Heart right ventricle (tissue), 16 donors: ENCODE data around the gene NDP. TPM values are rescaled to one million over a fixed set of nuclear protein-coding genes. Genes with fewer than 3 reads are reported as not detected.

ENCODE experiments used
- ATAC-seq, 8 donors: fragments of 200-7000 bp; cut with Tn5 transposase; one replicate each; pipeline ENCODE4 v1.9.1; 2020; ENCODE audit warnings: mild to moderate bottlenecking in 8 of 8, moderate library complexity in 8 of 8, moderate number of reproducible peaks in 1 of 8
- DNase-seq, 2 donors: peaks; one replicate each; pipeline ENCODE4 v3.0.0-alpha.2; 2020
- H3K27ac ChIP-seq, 10 donors: fragments of 200-600 bp; sonication (generic) in 2 of 10; one replicate each; pipeline versions ENCODE4 v1.5.0 to v1.8.0; 2020 to 2022; ENCODE audit warnings: mild to moderate bottlenecking in 3 of 10
- H3K27me3 ChIP-seq, 7 donors: fragments of 200-600 bp; one replicate each; pipeline ENCODE4 v1.8.0; 2021 to 2022; ENCODE audit warnings: mild to moderate bottlenecking in 2 of 7
- H3K36me3 ChIP-seq, 9 donors: fragments of 200-600 bp; sonication (generic) in 1 of 9; one replicate each; pipeline versions ENCODE4 v1.5.0 to v1.8.0; 2020 to 2022; ENCODE audit warnings: mild to moderate bottlenecking in 2 of 9
- H3K4me1 ChIP-seq, 9 donors: fragments of 200-600 bp; sonication (generic) in 1 of 9; one replicate each; pipeline versions ENCODE4 v1.5.0 to v1.8.0; 2020 to 2022; ENCODE audit warnings: mild to moderate bottlenecking in 4 of 9
- H3K4me3 ChIP-seq, 10 donors: fragments of 200-600 bp; sonication (generic) in 2 of 10; one replicate each; pipeline versions ENCODE4 v1.5.0 to v1.8.0; 2020 to 2022; ENCODE audit warnings: mild to moderate bottlenecking in 7 of 10, moderate library complexity in 2 of 10
- H3K9me3 ChIP-seq, 11 donors: fragments of 200-600 bp in 10 of 11; sonication (generic) in 2 of 11; one replicate each; pipeline versions ENCODE4 v1.5.0 to v1.8.0; 2013 to 2022; ENCODE audit warnings: mild to moderate bottlenecking in 2 of 11, control low read depth in 1 of 11, moderate library complexity in 1 of 11
- WGBS, 2 donors: extraction: QIAGEN DNeasy Blood & Tissue Kit; methylation state at CpG; one replicate each; pipeline ENCODE4 v1.1.7; 2013; ENCODE audit warnings: inconsistent platforms in 1 of 2; 5-methylcytosine and 5-hydroxymethylcytosine counted together
- intact Hi-C, 10 donors: fragments of 100-400 bp; cut with DNase I; formaldehyde crosslinking; loops; one replicate each; pipeline versions ENCODE4 v1.11.1 to v1.14.2; 2022
- polyA plus RNA-seq, 2 donors: library from polyadenylated mRNA; stranded (reverse); fragments of 200-250 nt; gene quantifications; one replicate each; pipeline ENCODE4 v1.2.3, GENCODE V29; 2013
- total RNA-seq, 10 donors: library from RNA; stranded (reverse); fragmentation: NEBNext Ultra II Directional in 3 of 10; extraction: Animal tissue kit (Norgen Biotek cat#: 25700) in 3 of 10; gene quantifications; one replicate each; pipeline versions ENCODE4 v1.2.1 to v1.2.4, GENCODE V29; 2021 to 2023
- TF ChIP-seq, protein P1 (sequence below), 9 donors: fragments of 200-600 bp; sonication (generic) in 2 of 9; IDR thresholded peaks; one replicate each; pipeline versions ENCODE4 v1.5.0 to v1.8.0; 2021 to 2022; ENCODE audit warnings: antibody characterized with exemption in 9 of 9, mild to moderate bottlenecking in 5 of 9, moderate library complexity in 1 of 9
- donor health status: Arrhythmogenic right ventricular cardiomyopathy.
- donor health status: ischemic (EF 13 %, LVEDD 7.1; RV severe dilation, severe dysfunction).
- donor health status: healthy with polysubstance abuse.
- donor health status: DM: no; HTN: yes; CAD: no.
- donor health status: DM: no; HTN: no; CAD: no.
- donor health status: ischemic (EF 25% LVEDD 6.9; RV normal size, moderate dysfunction).
- donor health status: ischemic (EF 25% LVEDD 5.7; RV mildly dilated, moderate dysfunction).
- donor health status: healthy.
- donor health status: DM: yes; HTN: yes; CAD: no.
- donor health status: Ischemic cardiomyopathy.
- donor health status: ischemic (EF 35%, LVEDD 5.7; RV mildly dilated, moderate dysfunction).
- donor health status: nonischemic (EF 11% LVEDD 7.7; RV severe dilation, severe dysfunction).
- donor health status: DM: yes; HTN: yes; CAD: no.
- donor health status: PGD.
- donor health status: ischemic (EF 29% LVEDD 5.4; RV normal size, mild dysfunction).
- donor health status: nonischemic (EF 23%, LVEDD 6.1; RV moderate dilation, normal function).

The NDP gene
- total and polyA plus RNA-seq, 12 donors = 0.03 to 0.83 (median 0.19) TPM; not detected in 5

DNA sequence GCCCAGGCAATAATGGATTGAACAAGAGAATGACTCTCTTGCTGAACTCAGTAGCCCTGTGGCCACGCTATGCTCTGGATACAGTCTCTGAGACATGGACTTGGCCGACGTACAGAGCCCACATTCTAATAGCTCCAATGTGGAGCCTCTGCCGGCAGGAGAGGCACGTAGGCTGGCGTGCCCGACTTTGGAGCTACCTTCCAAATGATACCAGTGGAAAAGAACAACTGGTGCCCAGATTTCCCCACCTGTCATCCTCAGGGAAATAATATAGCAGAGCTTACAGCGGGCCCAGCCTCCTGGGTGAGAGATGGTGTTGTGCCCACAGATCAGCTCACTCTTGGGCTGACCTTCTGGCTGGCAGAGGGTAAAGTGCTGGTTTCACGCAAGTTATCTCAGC, 10.6 kb downstream of the NDP start:
- intact Hi-C loops = loop anchor here in 4 of 10 donors (5.0 to 10.0 kb wide), 3 partner anchors 62 to 282 kb away; no protein-coding TSS in a partner anchor
- ATAC-seq = peak in 5 of 8 donors; percentile 46 to 93 (median 67)
- no peak overlapping the region for H3K4me3 ChIP-seq
- peak overlapping the region in 2 of 10 donors; percentile 7 to 21 for H3K27ac ChIP-seq
- 82 to 89% methylated on average over 9 of the region's 9 CpGs for WGBS, 2 donors
- no peaks in the 10 kb centered on the region for H3K36me3 ChIP-seq
- no peaks in the 10 kb centered on the region for H3K4me1 ChIP-seq
- peaks cover 0 to 10% (median 0%) of the 10 kb centered on the region in 11 donors for H3K9me3 ChIP-seq
- no peak for DNase-seq
- peaks cover 0 to 72% (median 0%) of the 10 kb centered on the region in 7 donors for H3K27me3 ChIP-seq
- TF ChIP-seq, protein P1, sequence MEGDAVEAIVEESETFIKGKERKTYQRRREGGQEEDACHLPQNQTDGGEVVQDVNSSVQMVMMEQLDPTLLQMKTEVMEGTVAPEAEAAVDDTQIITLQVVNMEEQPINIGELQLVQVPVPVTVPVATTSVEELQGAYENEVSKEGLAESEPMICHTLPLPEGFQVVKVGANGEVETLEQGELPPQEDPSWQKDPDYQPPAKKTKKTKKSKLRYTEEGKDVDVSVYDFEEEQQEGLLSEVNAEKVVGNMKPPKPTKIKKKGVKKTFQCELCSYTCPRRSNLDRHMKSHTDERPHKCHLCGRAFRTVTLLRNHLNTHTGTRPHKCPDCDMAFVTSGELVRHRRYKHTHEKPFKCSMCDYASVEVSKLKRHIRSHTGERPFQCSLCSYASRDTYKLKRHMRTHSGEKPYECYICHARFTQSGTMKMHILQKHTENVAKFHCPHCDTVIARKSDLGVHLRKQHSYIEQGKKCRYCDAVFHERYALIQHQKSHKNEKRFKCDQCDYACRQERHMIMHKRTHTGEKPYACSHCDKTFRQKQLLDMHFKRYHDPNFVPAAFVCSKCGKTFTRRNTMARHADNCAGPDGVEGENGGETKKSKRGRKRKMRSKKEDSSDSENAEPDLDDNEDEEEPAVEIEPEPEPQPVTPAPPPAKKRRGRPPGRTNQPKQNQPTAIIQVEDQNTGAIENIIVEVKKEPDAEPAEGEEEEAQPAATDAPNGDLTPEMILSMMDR (IDR thresholded peaks at IDR 0.05) = no peak

- TF ChIP-seq, protein P1 (IDR thresholded peaks at IDR 0.05) = peak in 1 of 9 donors; percentile 15
Observed at GRCh38 chrX:43961699-43962098, 11.5 kb downstream of the NDP start.

DNA sequence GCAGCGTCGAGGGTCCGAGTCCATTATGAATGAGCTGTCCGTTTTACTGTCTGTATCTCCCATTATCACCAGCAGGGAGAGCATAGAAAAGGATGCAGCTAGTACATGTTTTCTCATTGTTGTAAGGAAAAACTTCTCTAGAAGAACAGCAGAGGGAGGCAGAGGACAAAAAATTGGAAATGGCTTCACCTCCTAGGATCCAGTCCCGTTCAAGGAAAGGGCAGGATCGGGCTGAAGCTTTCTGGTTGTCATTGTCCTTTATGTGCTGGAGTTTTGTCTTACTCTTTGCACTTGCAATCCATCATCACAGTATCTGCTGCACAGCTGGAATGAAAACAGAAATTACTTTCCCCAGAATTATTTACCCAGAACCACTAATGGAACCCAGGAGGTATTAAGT, 14.7 kb downstream of the NDP start:
- H3K4me3 ChIP-seq = no peak overlapping the region
- peaks cover 0 to 74% (median 0%) of the 10 kb centered on the region in 7 donors for H3K27me3 ChIP-seq
- ATAC-seq = peak in 7 of 8 donors; percentile 67 to 87 (median 72)
- intact Hi-C loops = loop anchor here in 8 of 10 donors (2.0 to 10.0 kb wide), 9 partner anchors 69 to 1229 kb away; no protein-coding TSS in a partner anchor
- peaks cover 0 to 10% (median 0%) of the 10 kb centered on the region in 11 donors for H3K9me3 ChIP-seq
- no peak overlapping the region for H3K27ac ChIP-seq
- no peaks in the 10 kb centered on the region for H3K4me1 ChIP-seq
- no peaks in the 10 kb centered on the region for H3K36me3 ChIP-seq
- 1 to 2% methylated on average over 6 of the region's 6 CpGs for WGBS, 2 donors
- TF ChIP-seq, protein P1 (IDR thresholded peaks at IDR 0.05) = peak; percentile 20 to 78 (median 71)
- DNase-seq = peak in 1 of 2 donors; percentile 35

More at GRCh38 chrX:43961699-43962098, 11.5 kb downstream of the NDP start:
- H3K4me1 ChIP-seq = no peaks in the 10 kb centered on the region
- H3K9me3 ChIP-seq = peaks cover 0 to 10% (median 0%) of the 10 kb centered on the region in 11 donors
- no peak overlapping the region for H3K27ac ChIP-seq
- H3K36me3 ChIP-seq = no peaks in the 10 kb centered on the region
- intact Hi-C loops = loop anchor here in 4 of 10 donors (5.0 to 10.0 kb wide), 3 partner anchors 63 to 283 kb away; no protein-coding TSS in a partner anchor
- ATAC-seq = no peak
- H3K4me3 ChIP-seq = no peak overlapping the region
- peaks cover 0 to 71% (median 0%) of the 10 kb centered on the region in 7 donors for H3K27me3 ChIP-seq
- DNase-seq = no peak
- 56 to 60% methylated on average over 2 of the region's 2 CpGs for WGBS, 2 donors

GRCh38 chrX:43956034-43956433, 17.2 kb downstream of the NDP start:
- Histone ChIP-seq H3K36me3 (no peaks in the 10 kb centered on the region), H3K27ac (no peak overlapping the region), H3K27me3 (peaks cover 0 to 71% (median 0%) of the 10 kb centered on the region in 7 donors), H3K9me3 (no peaks in the 10 kb centered on the region), H3K4me3 (no peak overlapping the region), H3K4me1 (no peaks in the 10 kb centered on the region)
- ATAC-seq (no peak), DNase-seq (no peak)
- intact Hi-C loops = loop anchor here in 8 of 10 donors (5.0 to 10.0 kb wide), 8 partner anchors 71 to 1231 kb away; no protein-coding TSS in a partner anchor
- TF ChIP-seq, protein P1 (IDR thresholded peaks at IDR 0.05) = no peak
